Keratinocyte (primary cell): ENCODE measurements around the gene KCNK10.

Experiments
- EZH2 ChIP-seq: IDR thresholded peaks from one replicate; pipeline ENCODE4 v1.6.1; 2012; ENCODE audit warnings: inconsistent platforms, mild to moderate bottlenecking, low read length, moderate library complexity
- TF ChIP-seq, protein P1 (sequence below), 3 experiments: IDR thresholded peaks in 1 of 3; conservative IDR thresholded peaks in 1 of 3; optimal IDR thresholded peaks in 1 of 3; 2 replicates in 2 of 3; 3 replicates in 1 of 3; pipeline versions ENCODE3 to v1.5.1; 2011; ENCODE audit warnings: low read length in 3 of 3, mild to moderate bottlenecking in 3 of 3, moderate library complexity in 2 of 3, control low read depth in 1 of 3, inconsistent platforms in 1 of 3; ENCODE audit not compliant: insufficient read depth in 2 of 3; ENCODE audit errors: extremely low read depth in 1 of 3

DNA sequence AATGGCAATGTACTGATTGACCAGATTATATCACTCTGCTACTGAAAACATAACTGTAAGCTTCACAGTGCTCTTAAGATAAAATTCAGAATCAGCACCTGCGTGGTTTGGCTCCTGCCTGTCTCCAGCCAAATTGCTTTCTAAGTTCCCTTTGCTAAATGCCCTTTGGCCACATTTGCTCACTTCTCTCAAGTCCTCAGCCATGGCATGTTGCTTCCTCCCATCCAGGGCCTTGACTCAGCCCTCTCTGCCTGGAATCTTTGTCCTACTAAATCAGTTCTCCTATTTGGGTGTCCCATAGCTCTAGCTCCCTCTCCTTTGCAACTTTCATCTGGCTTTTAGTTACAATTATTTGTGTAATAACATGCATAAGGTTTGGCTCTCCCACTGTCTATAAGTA is 71.4 kb downstream of the KCNK10 start:
- TF ChIP-seq, protein P1, sequence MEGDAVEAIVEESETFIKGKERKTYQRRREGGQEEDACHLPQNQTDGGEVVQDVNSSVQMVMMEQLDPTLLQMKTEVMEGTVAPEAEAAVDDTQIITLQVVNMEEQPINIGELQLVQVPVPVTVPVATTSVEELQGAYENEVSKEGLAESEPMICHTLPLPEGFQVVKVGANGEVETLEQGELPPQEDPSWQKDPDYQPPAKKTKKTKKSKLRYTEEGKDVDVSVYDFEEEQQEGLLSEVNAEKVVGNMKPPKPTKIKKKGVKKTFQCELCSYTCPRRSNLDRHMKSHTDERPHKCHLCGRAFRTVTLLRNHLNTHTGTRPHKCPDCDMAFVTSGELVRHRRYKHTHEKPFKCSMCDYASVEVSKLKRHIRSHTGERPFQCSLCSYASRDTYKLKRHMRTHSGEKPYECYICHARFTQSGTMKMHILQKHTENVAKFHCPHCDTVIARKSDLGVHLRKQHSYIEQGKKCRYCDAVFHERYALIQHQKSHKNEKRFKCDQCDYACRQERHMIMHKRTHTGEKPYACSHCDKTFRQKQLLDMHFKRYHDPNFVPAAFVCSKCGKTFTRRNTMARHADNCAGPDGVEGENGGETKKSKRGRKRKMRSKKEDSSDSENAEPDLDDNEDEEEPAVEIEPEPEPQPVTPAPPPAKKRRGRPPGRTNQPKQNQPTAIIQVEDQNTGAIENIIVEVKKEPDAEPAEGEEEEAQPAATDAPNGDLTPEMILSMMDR (optimal IDR thresholded peaks at IDR 0.05 in 1 of 3, IDR thresholded peaks at IDR 0.05 in 1 of 3, conservative IDR thresholded peaks at IDR 0.05 in 1 of 3; ENCODE audit: extremely low read depth in 1 of 3, insufficient read depth in 2 of 3, low read length in 3 of 3), result no peak
- TF ChIP-seq EZH2, result no peak
